Smooth muscle cell (in vitro differentiated cells): ENCODE data around the gene ERAS. TPM values are rescaled to one million over a fixed set of nuclear protein-coding genes. Genes with fewer than 3 reads are reported as not detected.
A peak's percentile ranks its signal among the peaks of the same experiment; 100 is the strongest.
"Not testable (repeated sequence)": the region's sequence is repeated elsewhere in the genome, so short reads cannot be mapped to it uniquely, and the experiment has no call there.

ENCODE experiments used
- DNase-seq: peaks from one replicate; lab custom pipeline; 2025; ENCODE audit not compliant: unreplicated experiment; lab: John Stamatoyannopoulos, UW
- H2AFZ ChIP-seq: fragments of 200-600 bp; sonication (generic); 2 replicates; pipeline ENCODE4 v1.6.0; 2016; ENCODE audit warnings: antibody characterized with exemption, low read depth, mild to moderate bottlenecking
- H3F3A ChIP-seq: fragments of 200-600 bp; sonication (generic); 2 replicates; pipeline ENCODE4 v1.6.0; 2017; ENCODE audit warnings: antibody characterized with exemption, low read depth
- H3K27ac ChIP-seq: fragments of 200-600 bp; sonication (generic); 2 replicates; pipeline ENCODE4 v1.5.1; 2016; ENCODE audit warnings: low read depth, mild to moderate bottlenecking
- H3K27me3 ChIP-seq: fragments of 200-600 bp; sonication (generic); 2 replicates; pipeline ENCODE4 v1.6.1; 2016; ENCODE audit warnings: low read depth, mild to moderate bottlenecking
- H3K36me3 ChIP-seq: fragments of 200-600 bp; sonication (generic); 2 replicates; pipeline ENCODE4 v1.5.1; 2016; ENCODE audit warnings: low read depth
- H3K4me1 ChIP-seq: fragments of 200-600 bp; sonication (generic); 2 replicates; pipeline ENCODE4 v1.5.1; 2016; ENCODE audit warnings: low read depth
- H3K4me2 ChIP-seq: fragments of 200-600 bp; sonication (generic); 2 replicates; pipeline ENCODE4 v1.6.0; 2016; ENCODE audit warnings: mild to moderate bottlenecking
- H3K4me3 ChIP-seq: fragments of 200-600 bp; sonication (generic); 2 replicates; pipeline ENCODE4 v1.5.1; 2016; ENCODE audit warnings: mild to moderate bottlenecking
- H3K79me2 ChIP-seq: fragments of 200-600 bp; sonication (generic); 2 replicates; pipeline ENCODE4 v1.6.0; 2016; ENCODE audit warnings: low read depth, mild to moderate bottlenecking
- H3K9ac ChIP-seq: fragments of 200-600 bp; sonication (generic); 2 replicates; pipeline ENCODE4 v1.6.0; 2016; ENCODE audit warnings: low read depth
- H3K9me3 ChIP-seq: fragments of 200-600 bp; sonication (generic); replicated peaks from 2 replicates; pipeline ENCODE4 v1.5.1; 2016; ENCODE audit warnings: low read depth
- H4K20me1 ChIP-seq: fragments of 200-600 bp; sonication (generic); 2 replicates; pipeline ENCODE4 v1.6.0; 2016; ENCODE audit warnings: low read depth
- WGBS: methylation state at CpG from one replicate; pipeline ENCODE4 v1.1.7; 2016; ENCODE audit warnings: low lambda C conversion rate; 5-methylcytosine and 5-hydroxymethylcytosine counted together
- polyA plus RNA-seq: library from polyadenylated mRNA; unstranded; fragments of >200 nt; fragmentation: Nextera tagmentation; extraction: Ambion mirVana; gene quantifications from 2 replicates; pipeline ENCODE4 v1.2.1, GENCODE V29; 2016
- small RNA-seq: library from RNA; depleted of rRNA; stranded (forward); fragments of <200 nt; gene quantifications from one replicate; pipeline ENCODE3, GENCODE V24; 2014
- total RNA-seq: library from RNA; depleted of rRNA; stranded (reverse); fragments of >200 nt; gene quantifications from 2 replicates; pipeline ENCODE4 v1.2.3, GENCODE V29; 2014
- TF ChIP-seq, protein P1 (sequence below): fragments of 200-600 bp; sonication (generic); IDR thresholded peaks from 2 replicates; pipeline ENCODE4 v1.5.1; 2017; ENCODE audit warnings: borderline replicate concordance, mild to moderate bottlenecking, antibody characterized with exemption; ENCODE audit not compliant: insufficient read depth, poor library complexity, severe bottlenecking

ERAS gene
- total and polyA plus RNA-seq, 2 experiments from 2014 or later = not detected

DNA sequence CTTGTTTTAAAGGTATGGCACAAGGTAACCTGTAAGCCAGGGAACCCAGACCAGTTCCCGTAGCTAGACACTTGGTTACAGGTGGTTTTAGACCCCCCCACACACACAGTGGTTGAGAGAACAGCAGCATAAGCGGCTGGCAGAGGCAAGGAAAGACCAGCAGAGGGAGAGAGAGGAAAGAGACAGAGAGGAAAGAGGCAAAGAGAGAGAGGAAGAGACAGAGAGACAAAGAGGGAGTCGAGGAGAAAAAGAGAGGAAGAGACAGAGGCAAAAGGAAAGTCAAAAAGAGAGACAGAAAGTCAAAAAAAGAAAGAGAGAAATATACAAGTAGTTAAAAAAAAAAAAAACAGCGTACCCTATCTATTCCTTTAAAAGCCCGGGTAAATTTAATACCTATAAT lies 28.6 kb downstream of the ERAS start:
- Histone ChIP-seq H3K27me3 (no peaks in the 10 kb centered on the region), H3K9ac (no peak overlapping the region), H3K79me2 (no peaks in the 10 kb centered on the region), H3K4me1 (no peaks in the 10 kb centered on the region), H3K4me2 (no peak overlapping the region), H3K4me3 (no peak overlapping the region), H3F3A (no peaks in the 10 kb centered on the region), H4K20me1 (no peaks in the 10 kb centered on the region), H3K27ac (no peak overlapping the region), H2AFZ (no peak overlapping the region), H3K9me3 (no peaks in the 10 kb centered on the region), H3K36me3 (no peaks in the 10 kb centered on the region)
- TF ChIP-seq, protein P1, sequence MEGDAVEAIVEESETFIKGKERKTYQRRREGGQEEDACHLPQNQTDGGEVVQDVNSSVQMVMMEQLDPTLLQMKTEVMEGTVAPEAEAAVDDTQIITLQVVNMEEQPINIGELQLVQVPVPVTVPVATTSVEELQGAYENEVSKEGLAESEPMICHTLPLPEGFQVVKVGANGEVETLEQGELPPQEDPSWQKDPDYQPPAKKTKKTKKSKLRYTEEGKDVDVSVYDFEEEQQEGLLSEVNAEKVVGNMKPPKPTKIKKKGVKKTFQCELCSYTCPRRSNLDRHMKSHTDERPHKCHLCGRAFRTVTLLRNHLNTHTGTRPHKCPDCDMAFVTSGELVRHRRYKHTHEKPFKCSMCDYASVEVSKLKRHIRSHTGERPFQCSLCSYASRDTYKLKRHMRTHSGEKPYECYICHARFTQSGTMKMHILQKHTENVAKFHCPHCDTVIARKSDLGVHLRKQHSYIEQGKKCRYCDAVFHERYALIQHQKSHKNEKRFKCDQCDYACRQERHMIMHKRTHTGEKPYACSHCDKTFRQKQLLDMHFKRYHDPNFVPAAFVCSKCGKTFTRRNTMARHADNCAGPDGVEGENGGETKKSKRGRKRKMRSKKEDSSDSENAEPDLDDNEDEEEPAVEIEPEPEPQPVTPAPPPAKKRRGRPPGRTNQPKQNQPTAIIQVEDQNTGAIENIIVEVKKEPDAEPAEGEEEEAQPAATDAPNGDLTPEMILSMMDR = peak; percentile 22
- no peak for DNase-seq
- 54% methylated on average over 5 of the region's 5 CpGs for WGBS

DNA sequence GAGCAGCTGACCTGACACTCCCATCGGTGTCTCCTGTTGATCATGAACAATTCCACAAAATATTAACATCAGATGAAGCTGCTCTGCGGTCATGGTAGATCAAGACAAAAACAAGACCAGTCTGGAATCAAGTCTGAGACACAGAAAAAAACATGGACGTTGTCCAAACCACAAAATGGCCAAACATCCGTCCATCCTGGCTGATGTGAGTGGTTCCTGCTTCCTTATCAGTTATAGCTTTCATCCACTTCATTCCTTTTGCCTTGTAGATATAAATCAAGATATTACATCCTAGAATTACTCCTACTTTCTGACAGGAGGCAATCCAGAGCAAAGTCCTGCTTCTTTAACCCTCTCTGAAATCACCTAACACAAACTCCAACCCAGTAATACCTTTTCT lies 37.9 kb downstream of the ERAS start:
- Histone ChIP-seq H3K9ac (no peak overlapping the region), H3K27ac (no peak overlapping the region), H3K4me3 (no peak overlapping the region), H3K79me2 (no peaks in the 10 kb centered on the region), H4K20me1 (no peaks in the 10 kb centered on the region), H3K4me1 (no peaks in the 10 kb centered on the region), H2AFZ (no peak overlapping the region), H3K4me2 (no peak overlapping the region), H3K36me3 (no peaks in the 10 kb centered on the region), H3K27me3 (no peaks in the 10 kb centered on the region), H3F3A (no peaks in the 10 kb centered on the region), H3K9me3 (no peaks in the 10 kb centered on the region)
- WGBS = 64% methylated on average over 4 of the region's 4 CpGs
- TF ChIP-seq, protein P1 = no peak
- no peak for DNase-seq

DNA sequence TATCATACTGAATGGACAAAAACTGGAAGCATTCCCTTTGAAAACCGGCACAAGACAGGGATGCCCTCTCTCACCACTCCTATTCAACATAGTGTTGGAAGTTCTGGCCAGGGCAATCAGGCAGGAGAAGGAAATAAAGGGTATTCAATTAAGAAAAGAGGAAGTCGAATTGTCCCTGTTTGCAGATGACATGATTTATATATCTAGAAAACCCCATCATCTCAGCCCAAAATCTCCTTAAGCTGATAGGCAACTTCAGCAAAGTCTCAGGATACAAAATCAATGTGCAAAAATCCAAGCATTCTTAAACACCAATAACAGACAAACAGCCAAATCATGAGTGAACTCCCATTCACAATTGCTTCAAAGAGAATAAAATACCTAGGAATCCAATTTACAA lies 45.7 kb downstream of the ERAS start:
- not testable (repeated sequence) for H3K79me2 ChIP-seq, H4K20me1 ChIP-seq, DNase-seq, H2AFZ ChIP-seq, H3F3A ChIP-seq, H3K4me3 ChIP-seq, H3K27ac ChIP-seq, H3K36me3 ChIP-seq, H3K4me1 ChIP-seq, H3K4me2 ChIP-seq, H3K27me3 ChIP-seq, H3K9me3 ChIP-seq, H3K9ac ChIP-seq
- 79% methylated on average over 2 of the region's 2 CpGs for WGBS

DNA sequence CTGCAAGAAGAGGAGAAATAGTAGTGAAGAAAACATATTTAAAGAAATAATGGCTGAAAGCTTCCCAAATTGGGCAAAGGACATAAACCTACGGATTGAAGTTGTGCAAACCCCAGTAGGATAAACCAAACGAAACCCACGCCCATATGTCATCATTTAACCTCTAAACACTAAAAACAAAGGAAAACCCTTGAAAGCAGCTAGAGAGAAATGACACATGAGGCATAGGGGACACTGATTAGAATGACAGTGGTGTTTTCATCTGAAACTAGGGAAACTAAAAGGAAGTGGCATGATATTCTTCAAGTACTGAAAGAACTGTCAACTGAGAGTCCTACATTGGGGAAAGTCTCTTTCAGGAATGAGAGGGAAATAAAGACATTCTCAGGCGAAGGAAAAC lies 50.6 kb downstream of the ERAS start:
- not testable (repeated sequence) for H3K4me1 ChIP-seq, H2AFZ ChIP-seq, H3F3A ChIP-seq, H3K27me3 ChIP-seq, H3K9ac ChIP-seq, H3K36me3 ChIP-seq, H3K9me3 ChIP-seq, H3K79me2 ChIP-seq, H3K27ac ChIP-seq, H3K4me2 ChIP-seq, H3K4me3 ChIP-seq, DNase-seq, H4K20me1 ChIP-seq
- WGBS = 68% methylated on average over 4 of the region's 4 CpGs

Small RNA genes within 50 kb of the gene (small RNA-seq; reads per million reads assigned to genes)
- gene RNU6-29P = not detected

Other genes starting within 250 kb of the ERAS start
- 46.9 and 55.3 TPM in 2 replicates for gene WDR13, start 229.0 kb upstream of the ERAS start, total RNA-seq
- gene WDR13, start 229.0 kb upstream of the ERAS start, polyA plus RNA-seq = 113 and 133 TPM in 2 replicates
- 0.54 and 2.5 TPM in 2 replicates for gene WAS, start 142.7 kb upstream of the ERAS start, total RNA-seq
- gene WAS, start 142.7 kb upstream of the ERAS start, polyA plus RNA-seq = 0.15 and 0.24 TPM in 2 replicates
- gene SUV39H1, start 129.8 kb upstream of the ERAS start, total RNA-seq = 2.6 and 2.7 TPM in 2 replicates
- 5.6 and 7.7 TPM in 2 replicates for gene SUV39H1, start 129.8 kb upstream of the ERAS start, polyA plus RNA-seq
- not detected in 2 replicates for gene GLOD5, start 64.8 kb upstream of the ERAS start, total RNA-seq
- gene GLOD5, start 64.8 kb upstream of the ERAS start, polyA plus RNA-seq = not detected in 2 replicates
- gene GATA1, start 39.9 kb upstream of the ERAS start, total RNA-seq = not detected in 2 replicates
- gene GATA1, start 39.9 kb upstream of the ERAS start, polyA plus RNA-seq = not detected in 2 replicates
- 46.0 and 76.1 TPM in 2 replicates for gene HDAC6, start 24.4 kb upstream of the ERAS start, total RNA-seq
- gene HDAC6, start 24.4 kb upstream of the ERAS start, polyA plus RNA-seq = 68.9 and 71.3 TPM in 2 replicates
- gene PCSK1N, start 9.1 kb downstream of the ERAS start, total RNA-seq = 7.8 and 11.6 TPM in 2 replicates
- gene PCSK1N, start 9.1 kb downstream of the ERAS start, polyA plus RNA-seq = 14.4 and 51.9 TPM in 2 replicates
- gene TIMM17B, start 71.3 kb downstream of the ERAS start, total RNA-seq = 68.6 and 78.8 TPM in 2 replicates
- gene TIMM17B, start 71.3 kb downstream of the ERAS start, polyA plus RNA-seq = 134 and 141 TPM in 2 replicates
- gene PQBP1, start 71.4 kb downstream of the ERAS start, total RNA-seq = 17.0 and 20.6 TPM in 2 replicates
- 46.7 and 48.2 TPM in 2 replicates for gene PQBP1, start 71.4 kb downstream of the ERAS start, polyA plus RNA-seq
- gene SLC35A2, start 85.1 kb downstream of the ERAS start, total RNA-seq = 72.0 and 73.3 TPM in 2 replicates
- 98.2 and 99.9 TPM in 2 replicates for gene SLC35A2, start 85.1 kb downstream of the ERAS start, polyA plus RNA-seq
- gene PIM2, start 92.5 kb downstream of the ERAS start, total RNA-seq = 7.6 and 9.4 TPM in 2 replicates
- gene PIM2, start 92.5 kb downstream of the ERAS start, polyA plus RNA-seq = 7.4 and 8.7 TPM in 2 replicates
- gene OTUD5, start 131.1 kb downstream of the ERAS start, total RNA-seq = 30.7 and 36.1 TPM in 2 replicates
- 55.1 and 62.1 TPM in 2 replicates for gene OTUD5, start 131.1 kb downstream of the ERAS start, polyA plus RNA-seq
- 0.94 and 1.2 TPM in 2 replicates for gene KCND1, start 145.3 kb downstream of the ERAS start, total RNA-seq
- 3.0 and 3.3 TPM in 2 replicates for gene KCND1, start 145.3 kb downstream of the ERAS start, polyA plus RNA-seq
- gene GRIPAP1, start 175.8 kb downstream of the ERAS start, total RNA-seq = 10.0 and 13.9 TPM in 2 replicates
- 14.9 and 20.2 TPM in 2 replicates for gene GRIPAP1, start 175.8 kb downstream of the ERAS start, polyA plus RNA-seq
- 23.6 and 27.0 TPM in 2 replicates for gene TFE3, start 216.8 kb downstream of the ERAS start, total RNA-seq
- gene TFE3, start 216.8 kb downstream of the ERAS start, polyA plus RNA-seq = 35.2 and 40.7 TPM in 2 replicates
- 1.3 and 2.0 TPM in 2 replicates for gene CCDC120, start 232.5 kb downstream of the ERAS start, total RNA-seq
- 5.4 and 9.9 TPM in 2 replicates for gene CCDC120, start 232.5 kb downstream of the ERAS start, polyA plus RNA-seq
- 21.3 and 43.6 TPM in 2 replicates for gene PRAF2, start 247.5 kb downstream of the ERAS start, total RNA-seq
- 134 and 143 TPM in 2 replicates for gene PRAF2, start 247.5 kb downstream of the ERAS start, polyA plus RNA-seq